Myocyte (in vitro differentiated cells): ENCODE results near the gene USPL1. TPM values are rescaled to one million over a fixed set of nuclear protein-coding genes. Genes with fewer than 3 reads are reported as not detected.

Experiments used
- DNase-seq: peaks from one replicate; pipeline ENCODE4 v3.0.0-alpha.2; 2012; ENCODE audit warnings: low read depth
- total RNA-seq: library from RNA; depleted of rRNA; stranded (reverse); fragments of >200 nt; gene quantifications from 2 replicates; pipeline ENCODE4 v1.2.3, GENCODE V29; 2014

USPL1 gene
- total RNA-seq, 1 donor from 2014 or later, result 18.2 TPM

- DNase-seq, result peak; percentile 37
Measured at GRCh38 chr13:30696278-30697176, 78.8 kb downstream of the USPL1 start.

GRCh38 chr13:30697177-30697953, 79.6 kb downstream of the USPL1 start:
- DNase-seq, result no peak

GRCh38 chr13:30697996-30698401, 80.3 kb downstream of the USPL1 start:
- peak; percentile 62 for DNase-seq

- DNase-seq, result no peak
Measured at GRCh38 chr13:30698488-30699005, 80.8 kb downstream of the USPL1 start.

GRCh38 chr13:30700364-30700763, 82.6 kb downstream of the USPL1 start:
- DNase-seq, result no peak

- DNase-seq, result no peak
Measured at GRCh38 chr13:30702006-30702405, 84.3 kb downstream of the USPL1 start.

GRCh38 chr13:30704596-30704995, 86.9 kb downstream of the USPL1 start:
- peak; percentile 82 for DNase-seq

- DNase-seq, result no peak
Measured at GRCh38 chr13:30705680-30706079, 88.0 kb downstream of the USPL1 start.

GRCh38 chr13:30708541-30708940, 90.8 kb downstream of the USPL1 start:
- no peak for DNase-seq

Other genes starting within 250 kb of the USPL1 start
- not detected in 2 replicates for gene UBE2L5, start 195.4 kb upstream of the USPL1 start, total RNA-seq
- gene HMGB1, start 152.0 kb upstream of the USPL1 start, total RNA-seq, result 190 and 229 TPM in 2 replicates
- not detected in 2 replicates for gene ALOX5AP, start 117.6 kb downstream of the USPL1 start, total RNA-seq